ENCODE measurements around the gene CFAP298. TPM values are rescaled to one million over a fixed set of nuclear protein-coding genes. Genes with fewer than 3 reads are reported as not detected.

The CFAP298 gene
- total and polyA plus RNA-seq, 2 of the 13 experiments (the other 11 are each of a cell fraction or from before 2014, with no cell fraction given) = 21.2 to 62.2 TPM

DNA sequence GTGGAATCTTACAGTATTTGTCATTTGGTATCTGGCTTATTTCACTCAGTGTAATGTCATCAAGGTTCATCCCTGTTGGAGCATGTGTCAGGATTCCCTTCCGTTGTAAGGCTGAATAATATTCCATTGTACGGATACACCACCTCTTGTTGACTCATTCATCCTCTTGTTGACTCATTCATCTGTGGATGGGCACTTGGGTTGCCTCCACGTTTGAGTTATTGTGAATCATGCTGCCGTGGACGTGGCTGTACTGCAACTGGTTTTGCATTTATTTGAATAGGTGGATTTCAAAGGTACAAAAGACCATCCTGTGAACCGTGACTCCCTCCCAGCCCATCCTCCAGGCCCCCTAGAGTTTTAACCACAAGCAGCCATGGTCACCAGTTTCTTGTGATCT lies 15.0 kb downstream of the CFAP298 start (continued):
- TF ChIP-seq, protein P1, sequence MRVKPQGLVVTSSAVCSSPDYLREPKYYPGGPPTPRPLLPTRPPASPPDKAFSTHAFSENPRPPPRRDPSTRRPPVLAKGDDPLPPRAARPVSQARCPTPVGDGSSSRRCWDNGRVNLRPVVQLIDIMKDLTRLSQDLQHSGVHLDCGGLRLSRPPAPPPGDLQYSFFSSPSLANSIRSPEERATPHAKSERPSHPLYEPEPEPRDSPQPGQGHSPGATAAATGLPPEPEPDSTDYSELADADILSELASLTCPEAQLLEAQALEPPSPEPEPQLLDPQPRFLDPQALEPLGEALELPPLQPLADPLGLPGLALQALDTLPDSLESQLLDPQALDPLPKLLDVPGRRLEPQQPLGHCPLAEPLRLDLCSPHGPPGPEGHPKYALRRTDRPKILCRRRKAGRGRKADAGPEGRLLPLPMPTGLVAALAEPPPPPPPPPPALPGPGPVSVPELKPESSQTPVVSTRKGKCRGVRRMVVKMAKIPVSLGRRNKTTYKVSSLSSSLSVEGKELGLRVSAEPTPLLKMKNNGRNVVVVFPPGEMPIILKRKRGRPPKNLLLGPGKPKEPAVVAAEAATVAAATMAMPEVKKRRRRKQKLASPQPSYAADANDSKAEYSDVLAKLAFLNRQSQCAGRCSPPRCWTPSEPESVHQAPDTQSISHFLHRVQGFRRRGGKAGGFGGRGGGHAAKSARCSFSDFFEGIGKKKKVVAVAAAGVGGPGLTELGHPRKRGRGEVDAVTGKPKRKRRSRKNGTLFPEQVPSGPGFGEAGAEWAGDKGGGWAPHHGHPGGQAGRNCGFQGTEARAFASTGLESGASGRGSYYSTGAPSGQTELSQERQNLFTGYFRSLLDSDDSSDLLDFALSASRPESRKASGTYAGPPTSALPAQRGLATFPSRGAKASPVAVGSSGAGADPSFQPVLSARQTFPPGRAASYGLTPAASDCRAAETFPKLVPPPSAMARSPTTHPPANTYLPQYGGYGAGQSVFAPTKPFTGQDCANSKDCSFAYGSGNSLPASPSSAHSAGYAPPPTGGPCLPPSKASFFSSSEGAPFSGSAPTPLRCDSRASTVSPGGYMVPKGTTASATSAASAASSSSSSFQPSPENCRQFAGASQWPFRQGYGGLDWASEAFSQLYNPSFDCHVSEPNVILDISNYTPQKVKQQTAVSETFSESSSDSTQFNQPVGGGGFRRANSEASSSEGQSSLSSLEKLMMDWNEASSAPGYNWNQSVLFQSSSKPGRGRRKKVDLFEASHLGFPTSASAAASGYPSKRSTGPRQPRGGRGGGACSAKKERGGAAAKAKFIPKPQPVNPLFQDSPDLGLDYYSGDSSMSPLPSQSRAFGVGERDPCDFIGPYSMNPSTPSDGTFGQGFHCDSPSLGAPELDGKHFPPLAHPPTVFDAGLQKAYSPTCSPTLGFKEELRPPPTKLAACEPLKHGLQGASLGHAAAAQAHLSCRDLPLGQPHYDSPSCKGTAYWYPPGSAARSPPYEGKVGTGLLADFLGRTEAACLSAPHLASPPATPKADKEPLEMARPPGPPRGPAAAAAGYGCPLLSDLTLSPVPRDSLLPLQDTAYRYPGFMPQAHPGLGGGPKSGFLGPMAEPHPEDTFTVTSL (CRISPR knock-in tag; IDR thresholded peaks at IDR 0.05; ENCODE audit: borderline replicate concordance) = peak; percentile 56; the same call in 1 of the 2 replicates
- TF ChIP-seq FOXA1 (IDR thresholded peaks at IDR 0.05) (peak; percentile 84), FOXA1 (CRISPR knock-in tag; IDR thresholded peaks at IDR 0.05) (peak; percentile 97), JUND (CRISPR knock-in tag; IDR thresholded peaks at IDR 0.05) (peak; percentile 85), FOXA3 (CRISPR knock-in tag; IDR thresholded peaks at IDR 0.05) (peak; percentile 94), GFI1 (CRISPR knock-in tag; IDR thresholded peaks at IDR 0.05; ENCODE audit: borderline replicate concordance) (peak; percentile 79), ZNF879 (CRISPR knock-in tag; IDR thresholded peaks at IDR 0.05) (no peak), TAF15 (IDR thresholded peaks at IDR 0.05; ENCODE audit: low read depth, low read length, poor library complexity, severe bottlenecking) (no peak), SP5 (CRISPR knock-in tag; IDR thresholded peaks at IDR 0.05; ENCODE audit: borderline replicate concordance, low read depth) (peak; percentile 24; the same call in 1 of the 2 replicates), POLR2AphosphoS2 (IDR thresholded peaks at IDR 0.05; ENCODE audit: low read depth, low read length) (no peak), DPF2 (CRISPR knock-in tag; IDR thresholded peaks at IDR 0.05; ENCODE audit: borderline replicate concordance, low read depth) (peak; percentile 15; the same call in 1 of the 2 replicates)
- TF ChIP-seq, protein P2, sequence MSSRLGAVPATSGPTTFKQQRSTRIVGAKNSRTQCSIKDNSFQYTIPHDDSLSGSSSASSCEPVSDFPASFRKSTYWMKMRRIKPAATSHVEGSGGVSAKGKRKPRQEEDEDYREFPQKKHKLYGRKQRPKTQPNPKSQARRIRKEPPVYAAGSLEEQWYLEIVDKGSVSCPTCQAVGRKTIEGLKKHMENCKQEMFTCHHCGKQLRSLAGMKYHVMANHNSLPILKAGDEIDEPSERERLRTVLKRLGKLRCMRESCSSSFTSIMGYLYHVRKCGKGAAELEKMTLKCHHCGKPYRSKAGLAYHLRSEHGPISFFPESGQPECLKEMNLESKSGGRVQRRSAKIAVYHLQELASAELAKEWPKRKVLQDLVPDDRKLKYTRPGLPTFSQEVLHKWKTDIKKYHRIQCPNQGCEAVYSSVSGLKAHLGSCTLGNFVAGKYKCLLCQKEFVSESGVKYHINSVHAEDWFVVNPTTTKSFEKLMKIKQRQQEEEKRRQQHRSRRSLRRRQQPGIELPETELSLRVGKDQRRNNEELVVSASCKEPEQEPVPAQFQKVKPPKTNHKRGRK (CRISPR knock-in tag; IDR thresholded peaks at IDR 0.05) = no peak
- TF ChIP-seq, protein P3, sequence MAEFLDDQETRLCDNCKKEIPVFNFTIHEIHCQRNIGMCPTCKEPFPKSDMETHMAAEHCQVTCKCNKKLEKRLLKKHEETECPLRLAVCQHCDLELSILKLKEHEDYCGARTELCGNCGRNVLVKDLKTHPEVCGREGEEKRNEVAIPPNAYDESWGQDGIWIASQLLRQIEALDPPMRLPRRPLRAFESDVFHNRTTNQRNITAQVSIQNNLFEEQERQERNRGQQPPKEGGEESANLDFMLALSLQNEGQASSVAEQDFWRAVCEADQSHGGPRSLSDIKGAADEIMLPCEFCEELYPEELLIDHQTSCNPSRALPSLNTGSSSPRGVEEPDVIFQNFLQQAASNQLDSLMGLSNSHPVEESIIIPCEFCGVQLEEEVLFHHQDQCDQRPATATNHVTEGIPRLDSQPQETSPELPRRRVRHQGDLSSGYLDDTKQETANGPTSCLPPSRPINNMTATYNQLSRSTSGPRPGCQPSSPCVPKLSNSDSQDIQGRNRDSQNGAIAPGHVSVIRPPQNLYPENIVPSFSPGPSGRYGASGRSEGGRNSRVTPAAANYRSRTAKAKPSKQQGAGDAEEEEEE (CRISPR knock-in tag; IDR thresholded peaks at IDR 0.05; ENCODE audit: borderline replicate concordance) = no peak
- TF ChIP-seq, protein P4, sequence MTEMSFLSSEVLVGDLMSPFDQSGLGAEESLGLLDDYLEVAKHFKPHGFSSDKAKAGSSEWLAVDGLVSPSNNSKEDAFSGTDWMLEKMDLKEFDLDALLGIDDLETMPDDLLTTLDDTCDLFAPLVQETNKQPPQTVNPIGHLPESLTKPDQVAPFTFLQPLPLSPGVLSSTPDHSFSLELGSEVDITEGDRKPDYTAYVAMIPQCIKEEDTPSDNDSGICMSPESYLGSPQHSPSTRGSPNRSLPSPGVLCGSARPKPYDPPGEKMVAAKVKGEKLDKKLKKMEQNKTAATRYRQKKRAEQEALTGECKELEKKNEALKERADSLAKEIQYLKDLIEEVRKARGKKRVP (CRISPR knock-in tag; IDR thresholded peaks at IDR 0.05) = peak in 1 of 2 experiments; percentile 65; a peak in 1 of 4 replicates
- TF ChIP-seq, protein P5, sequence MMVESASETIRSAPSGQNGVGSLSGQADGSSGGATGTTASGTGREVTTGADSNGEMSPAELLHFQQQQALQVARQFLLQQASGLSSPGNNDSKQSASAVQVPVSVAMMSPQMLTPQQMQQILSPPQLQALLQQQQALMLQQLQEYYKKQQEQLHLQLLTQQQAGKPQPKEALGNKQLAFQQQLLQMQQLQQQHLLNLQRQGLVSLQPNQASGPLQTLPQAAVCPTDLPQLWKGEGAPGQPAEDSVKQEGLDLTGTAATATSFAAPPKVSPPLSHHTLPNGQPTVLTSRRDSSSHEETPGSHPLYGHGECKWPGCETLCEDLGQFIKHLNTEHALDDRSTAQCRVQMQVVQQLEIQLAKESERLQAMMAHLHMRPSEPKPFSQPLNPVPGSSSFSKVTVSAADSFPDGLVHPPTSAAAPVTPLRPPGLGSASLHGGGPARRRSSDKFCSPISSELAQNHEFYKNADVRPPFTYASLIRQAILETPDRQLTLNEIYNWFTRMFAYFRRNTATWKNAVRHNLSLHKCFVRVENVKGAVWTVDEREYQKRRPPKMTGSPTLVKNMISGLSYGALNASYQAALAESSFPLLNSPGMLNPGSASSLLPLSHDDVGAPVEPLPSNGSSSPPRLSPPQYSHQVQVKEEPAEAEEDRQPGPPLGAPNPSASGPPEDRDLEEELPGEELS (CRISPR knock-in tag; IDR thresholded peaks at IDR 0.05) = peak; percentile 86

Measured in HepG2 (cell line).